Caki2 (cell line): ENCODE measurements around the gene PTH1R. TPM values are rescaled to one million over a fixed set of nuclear protein-coding genes. Genes with fewer than 3 reads are reported as not detected.
"Not testable (repeated sequence)": the region's sequence is repeated elsewhere in the genome, so short reads cannot be mapped to it uniquely, and the experiment has no call there.

Experiments
- DNase-seq: peaks from one replicate; pipeline ENCODE4 v3.0.0-alpha.2; 2015; ENCODE audit warnings: low read depth
- in situ Hi-C: cut with HindIII; loops from 2 replicates; pipeline ENCODE4 v1.10.0; 2016; ENCODE audit warnings: low sequenced_read_pairs, low pct_unique_long_range_greater_than_20kb, mixed read lengths
- total RNA-seq: library from RNA; depleted of rRNA; stranded (reverse); fragments of >200 nt; shearing (Covaris generic); gene quantifications from 2 replicates; pipeline ENCODE4 v1.2.3, GENCODE V29; 2014; ENCODE audit warnings: low replicate concordance

Gene PTH1R
- total RNA-seq, 1 experiment from 2014 or later, result 3.3 TPM

DNA sequence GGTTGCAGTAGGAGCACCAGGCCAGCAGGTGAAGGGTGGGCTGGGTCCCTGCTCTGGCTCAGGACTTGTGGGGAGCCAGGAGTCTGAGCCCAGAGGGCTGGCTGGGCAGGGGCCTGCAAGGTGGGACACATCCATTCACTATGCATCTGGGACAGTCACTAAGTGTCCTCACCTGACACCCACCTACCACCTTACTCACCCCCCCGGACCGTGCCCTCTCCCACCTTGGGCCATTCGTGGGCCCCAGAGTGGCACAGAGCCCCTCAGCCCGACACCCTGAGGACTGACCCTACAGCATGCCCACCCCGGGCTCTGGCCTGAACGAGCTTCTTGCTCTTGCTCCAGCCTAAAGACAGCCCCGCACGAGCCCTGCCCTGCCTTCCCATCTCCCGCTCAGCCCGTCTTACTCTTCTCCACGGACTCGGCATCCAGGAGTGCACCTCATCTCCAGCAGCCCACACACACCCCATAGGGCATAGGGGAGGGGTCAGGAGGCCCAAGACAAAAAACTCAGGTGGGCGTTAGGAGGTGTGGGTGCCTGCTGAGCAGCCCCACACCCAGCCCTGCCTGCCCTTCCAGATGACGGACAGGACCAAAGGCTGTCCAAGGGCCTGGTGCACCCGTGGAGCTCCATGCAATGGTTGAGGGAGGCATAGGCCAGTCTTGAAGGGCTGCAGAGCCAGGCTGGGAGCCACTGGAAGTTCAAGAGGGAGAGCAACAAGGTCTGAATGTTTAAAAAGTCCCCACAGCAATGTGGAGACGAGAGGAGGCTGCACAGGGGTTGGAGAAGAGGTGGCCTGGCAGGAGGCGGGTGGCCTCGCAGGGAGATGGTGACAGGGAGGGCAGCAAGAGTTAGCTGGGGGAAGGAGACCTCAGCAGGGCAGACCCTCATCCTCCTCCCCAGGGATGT lies 27.0 kb downstream of the PTH1R start:
- no peak for DNase-seq
- in situ Hi-C loops, result no loop called here

DNA sequence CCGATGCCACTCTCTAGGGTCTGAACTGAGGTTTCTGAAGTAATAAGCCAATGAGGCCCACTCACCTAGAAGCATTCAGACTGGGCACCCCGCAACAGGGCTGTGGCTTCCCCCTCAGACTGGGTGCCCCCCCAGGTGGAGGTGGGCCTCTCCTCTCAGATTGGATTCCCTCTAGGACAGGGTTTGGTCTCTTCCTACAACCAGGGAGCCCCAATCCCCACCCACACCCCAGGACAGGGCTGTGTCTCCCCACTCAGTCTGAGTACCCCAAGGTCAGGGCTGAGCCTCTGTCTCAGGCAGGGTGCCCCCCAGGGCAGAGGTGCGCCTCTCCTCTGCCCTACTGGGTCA lies 27.7 kb downstream of the PTH1R start:
- no peak for DNase-seq
- in situ Hi-C loops, result no loop called here

GRCh38 chr3:46905661-46906451 lies 28.3 kb downstream of the PTH1R start:
- in situ Hi-C loops, result no loop called here

GRCh38 chr3:46906471-46907058 lies 29.0 kb downstream of the PTH1R start:
- in situ Hi-C loops, result no loop called here
- DNase-seq, result no peak

More at GRCh38 chr3:46905661-46906451, 28.3 kb downstream of the PTH1R start:
- no peak for DNase-seq

DNA sequence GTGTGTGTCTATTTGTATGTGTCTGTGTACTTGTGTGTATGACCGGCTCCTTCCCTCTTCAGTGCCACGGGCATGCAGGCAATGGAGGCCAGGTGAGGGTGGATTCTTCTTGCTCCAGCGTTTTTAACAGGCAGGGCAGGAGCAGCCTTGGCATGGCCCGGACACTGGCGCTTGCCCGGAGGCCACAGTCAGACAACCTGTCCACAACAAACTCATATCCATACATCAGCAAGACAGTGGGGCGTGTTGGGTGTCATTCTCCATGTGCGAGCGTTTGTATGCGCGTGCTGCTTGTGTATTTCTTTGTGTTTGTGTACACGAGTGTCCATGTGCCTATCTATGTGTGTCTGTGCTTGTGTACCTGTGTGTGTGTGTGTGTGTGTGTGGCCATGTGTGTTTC lies 29.8 kb downstream of the PTH1R start:
- no peak for DNase-seq
- in situ Hi-C loops, result no loop called here

DNA sequence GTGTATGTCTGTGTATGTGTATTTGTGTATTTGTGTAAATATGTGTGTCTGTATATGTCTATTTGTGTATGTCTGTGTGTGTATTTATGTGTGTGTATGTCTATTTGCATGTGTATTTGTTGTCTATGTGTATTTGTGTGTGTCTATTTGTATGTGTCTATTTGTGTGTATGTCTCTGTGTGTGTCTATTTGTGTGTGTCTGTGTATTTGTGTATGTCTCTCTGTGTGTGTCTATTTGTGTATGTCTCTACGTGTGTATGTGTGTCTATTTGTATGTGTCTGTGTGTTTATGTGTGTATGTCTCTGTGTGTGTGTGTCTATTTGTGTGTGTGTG lies 30.4 kb downstream of the PTH1R start:
- in situ Hi-C loops, result no loop called here
- no peak for DNase-seq

- no peak for DNase-seq
- in situ Hi-C loops, result no loop called here
Measured at GRCh38 chr3:46908294-46908985, 30.9 kb downstream of the PTH1R start.

GRCh38 chr3:46908986-46909534 lies 31.5 kb downstream of the PTH1R start:
- no peak for DNase-seq
- in situ Hi-C loops, result no loop called here

GRCh38 chr3:46909535-46910161 lies 32.1 kb downstream of the PTH1R start:
- in situ Hi-C loops, result no loop called here
- peak; percentile 60 for DNase-seq

GRCh38 chr3:46910166-46910760 lies 32.7 kb downstream of the PTH1R start:
- in situ Hi-C loops, result no loop called here
- DNase-seq, result no peak

DNA sequence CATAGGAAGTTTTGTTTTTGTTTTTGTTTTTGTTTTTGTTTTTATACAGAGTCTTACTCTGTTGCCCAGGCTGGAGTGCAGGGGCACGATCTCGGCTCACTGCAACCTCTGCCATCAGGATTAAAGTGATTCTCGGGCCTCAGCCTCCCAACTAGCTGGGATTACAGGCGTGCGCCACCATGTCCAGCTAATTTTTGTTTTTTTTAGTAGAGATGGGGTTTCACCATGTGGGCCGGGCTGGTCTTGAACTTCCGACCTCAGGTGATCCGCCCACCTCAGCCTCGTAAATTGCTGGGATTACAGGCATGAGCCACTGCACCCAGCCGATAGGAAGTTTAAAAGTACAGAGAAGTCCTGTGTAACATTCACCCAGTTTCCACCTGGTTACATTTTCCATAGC lies 33.4 kb downstream of the PTH1R start:
- DNase-seq, in situ Hi-C loops: not testable (repeated sequence)

- DNase-seq, result no peak
- in situ Hi-C loops, result no loop called here
Measured at GRCh38 chr3:46912986-46913385, 35.5 kb downstream of the PTH1R start.

DNA sequence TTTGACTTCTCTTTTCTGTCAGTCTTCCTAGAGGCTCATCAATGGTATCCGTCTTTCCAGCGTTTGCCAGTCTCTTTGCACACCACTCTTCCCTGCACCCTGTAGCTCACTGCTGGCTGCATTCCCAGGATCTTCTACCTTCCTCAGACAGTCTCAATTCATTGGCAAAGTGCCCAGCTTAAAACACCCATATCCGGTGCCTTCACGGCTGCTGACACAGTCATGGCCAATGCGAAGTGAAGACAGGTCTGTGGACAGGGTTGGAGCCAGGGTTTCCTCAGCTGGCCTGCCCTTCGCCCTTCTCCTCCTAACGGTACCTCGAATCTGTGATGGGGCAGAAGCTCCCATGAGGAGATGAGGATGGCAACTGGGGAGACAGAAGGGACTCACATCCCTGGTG lies 36.1 kb downstream of the PTH1R start:
- in situ Hi-C loops, result no loop called here

GRCh38 chr3:46914849-46915248 lies 37.3 kb downstream of the PTH1R start:
- in situ Hi-C loops, result no loop called here
- DNase-seq, result no peak

More for the DNA sequence above, 36.1 kb downstream of the PTH1R start:
- DNase-seq, result peak; percentile 43

DNA sequence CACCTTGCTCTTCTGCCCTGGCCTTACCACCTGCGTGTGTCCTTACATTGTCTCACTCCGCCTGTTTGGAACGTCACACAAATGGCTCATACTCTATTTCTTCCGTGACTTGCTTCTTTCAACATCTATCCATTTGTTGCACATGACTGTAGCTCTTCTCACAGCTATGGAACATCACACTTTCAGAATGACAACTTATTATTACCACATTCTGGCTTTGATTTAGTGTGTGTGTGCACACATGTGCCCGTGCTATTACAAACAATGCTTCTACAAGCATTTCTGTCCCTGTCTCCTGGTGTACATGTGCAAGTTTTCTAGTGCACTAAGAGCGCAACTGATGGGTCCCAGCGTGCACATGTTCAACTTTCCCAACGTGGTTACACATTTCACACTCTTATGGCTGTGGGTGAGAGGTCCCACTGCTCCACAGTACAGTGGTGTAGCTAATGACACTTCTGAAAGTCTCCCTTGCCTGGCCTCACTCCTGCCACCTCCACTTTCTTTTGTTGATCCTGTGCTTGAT lies 37.8 kb downstream of the PTH1R start:
- in situ Hi-C loops, result no loop called here
- no peak for DNase-seq

DNA sequence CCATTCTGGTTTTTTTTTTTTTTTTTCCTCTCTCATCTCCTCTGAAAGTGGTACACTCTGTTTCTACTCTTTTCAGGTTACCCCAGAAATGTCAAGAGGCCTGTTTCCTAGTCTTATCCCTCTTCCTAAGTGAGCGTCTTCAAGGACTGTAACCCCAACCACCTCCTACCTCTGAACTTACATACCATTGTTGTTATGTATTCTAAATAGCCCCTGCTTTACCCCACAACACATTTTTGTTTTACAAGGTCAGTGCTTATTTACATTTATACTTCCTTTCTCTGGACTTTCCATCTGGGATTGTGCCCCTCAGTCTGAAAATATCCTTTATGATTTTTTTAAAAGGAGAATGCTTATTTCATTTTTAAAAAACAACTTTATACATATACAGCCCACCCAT lies 38.8 kb downstream of the PTH1R start:
- in situ Hi-C loops, result no loop called here

GRCh38 chr3:46916799-46917198 lies 39.3 kb downstream of the PTH1R start:
- no peak for DNase-seq
- in situ Hi-C loops, result no loop called here

More for the DNA sequence above, 38.8 kb downstream of the PTH1R start:
- no peak for DNase-seq
